ENCODE results near the gene TARDBP.

DNA sequence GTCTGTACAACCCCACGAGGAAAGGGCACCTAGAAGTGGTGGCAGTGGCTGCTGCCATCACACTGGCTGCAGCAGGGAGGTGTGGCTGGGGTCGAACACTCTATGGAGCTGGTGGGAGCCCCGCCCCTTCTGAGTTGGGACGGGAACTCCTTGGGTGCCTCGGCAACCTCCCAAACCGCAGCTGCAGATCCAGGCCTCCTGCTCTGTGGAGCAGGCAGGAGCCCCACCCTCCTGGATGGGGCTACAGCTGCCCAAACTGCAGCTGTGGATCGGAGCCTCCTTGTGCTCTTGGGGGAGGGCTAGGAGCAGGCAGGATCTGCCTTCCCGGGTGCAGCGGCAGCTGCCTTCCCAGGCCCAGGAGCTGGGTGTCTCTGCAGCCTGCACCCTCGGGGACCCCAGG lies 38.9 kb upstream of the TARDBP start:
- TF ChIP-seq, protein P1, sequence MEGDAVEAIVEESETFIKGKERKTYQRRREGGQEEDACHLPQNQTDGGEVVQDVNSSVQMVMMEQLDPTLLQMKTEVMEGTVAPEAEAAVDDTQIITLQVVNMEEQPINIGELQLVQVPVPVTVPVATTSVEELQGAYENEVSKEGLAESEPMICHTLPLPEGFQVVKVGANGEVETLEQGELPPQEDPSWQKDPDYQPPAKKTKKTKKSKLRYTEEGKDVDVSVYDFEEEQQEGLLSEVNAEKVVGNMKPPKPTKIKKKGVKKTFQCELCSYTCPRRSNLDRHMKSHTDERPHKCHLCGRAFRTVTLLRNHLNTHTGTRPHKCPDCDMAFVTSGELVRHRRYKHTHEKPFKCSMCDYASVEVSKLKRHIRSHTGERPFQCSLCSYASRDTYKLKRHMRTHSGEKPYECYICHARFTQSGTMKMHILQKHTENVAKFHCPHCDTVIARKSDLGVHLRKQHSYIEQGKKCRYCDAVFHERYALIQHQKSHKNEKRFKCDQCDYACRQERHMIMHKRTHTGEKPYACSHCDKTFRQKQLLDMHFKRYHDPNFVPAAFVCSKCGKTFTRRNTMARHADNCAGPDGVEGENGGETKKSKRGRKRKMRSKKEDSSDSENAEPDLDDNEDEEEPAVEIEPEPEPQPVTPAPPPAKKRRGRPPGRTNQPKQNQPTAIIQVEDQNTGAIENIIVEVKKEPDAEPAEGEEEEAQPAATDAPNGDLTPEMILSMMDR (IDR thresholded peaks at IDR 0.05; ENCODE audit: low read depth, low read length, poor library complexity, severe bottlenecking): no peak
- no peak for TF ChIP-seq EZH2phosphoT487 (IDR thresholded peaks at IDR 0.05; ENCODE audit: borderline replicate concordance, low read length)

Measured in DOHH2 (cell line).